B cell (primary cell): Measurements from ENCODE around the gene NPRL2. TPM values are rescaled to one million over a fixed set of nuclear protein-coding genes. Genes with fewer than 3 reads are reported as not detected.

Experiments
- ATAC-seq: fragments of 200-7000 bp; cut with Tn5 transposase; one replicate; pipeline ENCODE4 v1.10.0; 2021; ENCODE audit warnings: low read depth, mild to moderate bottlenecking, moderate number of reproducible peaks, moderate library complexity
- CTCF ChIA-PET: fragments of 350-600 bp; sonication (Branson Sonifier 250); formaldehyde crosslinking; loops from one replicate; lab custom pipeline; 2021; ENCODE audit warnings: antibody characterized with exemption, inconsistent platforms; lab: Charles Lee
- POLR2A ChIA-PET: fragments of 350-600 bp; sonication (Branson Sonifier 250); formaldehyde crosslinking; loops from one replicate; lab custom pipeline; 2021; ENCODE audit warnings: antibody characterized with exemption; lab: Charles Lee
- DNase-seq: peaks from one replicate; pipeline ENCODE4 v3.0.0; 2013
- H2AFZ ChIP-seq: 2 replicates; pipeline ENCODE4 v1.6.1; 2012; ENCODE audit warnings: mild to moderate bottlenecking, low read depth, low read length; ENCODE audit not compliant: insufficient read depth, poor library complexity, severe bottlenecking
- H3K27ac ChIP-seq, 2 donors: 1 replicate in 1 of 2; 2 replicates in 1 of 2; pipeline ENCODE4 v1.5.1; 2012 to 2013; ENCODE audit warnings: low read length in 2 of 2, mild to moderate bottlenecking in 2 of 2, moderate library complexity in 1 of 2
- H3K27me3 ChIP-seq, 4 experiments: fragments of 200-600 bp in 1 of 4; sonication (generic) in 1 of 4; replicated peaks in 1 of 4; 1 replicate in 2 of 4; 2 replicates in 2 of 4; pipeline versions ENCODE4 v1.6.1 to v1.7.0; 2013 to 2016; ENCODE audit warnings: low read length in 3 of 4, mild to moderate bottlenecking in 2 of 4, mixed read lengths in 1 of 4, moderate library complexity in 1 of 4; ENCODE audit not compliant: insufficient read depth in 4 of 4, control insufficient read depth in 3 of 4; ENCODE audit errors: control extremely low read depth in 1 of 4
- H3K36me3 ChIP-seq, 2 experiments: replicated peaks in 1 of 2; 1 replicate in 1 of 2; 2 replicates in 1 of 2; pipeline versions ENCODE4 v1.6.1 to v1.7.1; 2013; ENCODE audit warnings: low read length in 1 of 2; ENCODE audit not compliant: insufficient read depth in 2 of 2, control insufficient read depth in 1 of 2; ENCODE audit errors: control extremely low read depth in 1 of 2, extremely low read depth in 1 of 2
- H3K4me1 ChIP-seq, 2 donors: fragments of 200-600 bp in 1 of 2; sonication (generic) in 1 of 2; 1 replicate in 1 of 2; 2 replicates in 1 of 2; pipeline versions ENCODE4 v1.5.1 to v1.6.1; 2013 to 2017; ENCODE audit warnings: low read length in 2 of 2; ENCODE audit not compliant: control insufficient read depth in 2 of 2, insufficient read depth in 2 of 2
- H3K4me2 ChIP-seq: replicated peaks from 2 replicates; pipeline ENCODE3; 2012; ENCODE audit warnings: mild to moderate bottlenecking, low read depth, low read length; ENCODE audit not compliant: poor library complexity, severe bottlenecking
- H3K4me3 ChIP-seq, 5 experiments: fragments of 200-600 bp in 1 of 5; sonication (generic) in 1 of 5; 1 replicate in 3 of 5; 2 replicates in 2 of 5; pipeline versions ENCODE4 v1.5.1 to v1.7.0; 2011 to 2016; ENCODE audit warnings: low read length in 4 of 5, mild to moderate bottlenecking in 4 of 5, low read depth in 2 of 5, control low read depth in 1 of 5, moderate library complexity in 1 of 5; ENCODE audit not compliant: insufficient read depth in 1 of 5; ENCODE audit errors: control extremely low read depth in 1 of 5, extremely low read depth in 1 of 5
- H3K79me2 ChIP-seq: fragments of 200-600 bp; sonication (generic); one replicate; pipeline ENCODE4 v1.6.0; 2016; ENCODE audit warnings: low read length; ENCODE audit not compliant: control insufficient read depth, insufficient read depth
- H3K9ac ChIP-seq: fragments of 200-600 bp; sonication (generic); 2 replicates; pipeline ENCODE4 v1.6.1; 2017; ENCODE audit warnings: mild to moderate bottlenecking, low read length, moderate library complexity
- H3K9me3 ChIP-seq, 3 donors: one replicate each; pipeline versions ENCODE4 v1.6.1 to v1.7.1; 2013; ENCODE audit warnings: low read length in 2 of 3; ENCODE audit not compliant: control insufficient read depth in 2 of 3, insufficient read depth in 1 of 3; ENCODE audit errors: control extremely low read depth in 1 of 3
- H4K20me1 ChIP-seq: 2 replicates; pipeline ENCODE4 v1.6.0; 2012; ENCODE audit warnings: mild to moderate bottlenecking, low read length; ENCODE audit not compliant: insufficient read depth, control insufficient read depth, poor library complexity, severe bottlenecking
- H3K27ac Mint-ChIP-seq: one replicate; pipeline ENCODE4 v1.8.0; 2021; ENCODE audit warnings: mixed read lengths
- H3K27me3 Mint-ChIP-seq: one replicate; pipeline ENCODE4 v1.8.0; 2021; ENCODE audit warnings: mixed read lengths
- H3K4me1 Mint-ChIP-seq: one replicate; pipeline ENCODE4 v1.8.0; 2021; ENCODE audit warnings: mixed read lengths
- H3K4me3 Mint-ChIP-seq: one replicate; pipeline ENCODE4 v1.8.0; 2021; ENCODE audit warnings: mixed read lengths
- H3K9me3 Mint-ChIP-seq: one replicate; pipeline ENCODE4 v1.8.0; 2022; ENCODE audit warnings: mixed read lengths; ENCODE audit not compliant: insufficient read depth
- CTCF ChIP-seq: fragments of 200-600 bp; IDR thresholded peaks from one replicate; pipeline ENCODE4 v1.8.0; 2022; ENCODE audit warnings: antibody characterized with exemption, mild to moderate bottlenecking
- EZH2 ChIP-seq: IDR thresholded peaks from 2 replicates; pipeline ENCODE4 v1.6.1; 2012; ENCODE audit warnings: borderline replicate concordance, low read depth, mild to moderate bottlenecking, moderate library complexity, low read length; ENCODE audit not compliant: insufficient read depth, poor library complexity, severe bottlenecking
- WGBS: methylation state at CpG from one replicate; pipeline ENCODE4 v1.1.5; 2013; ENCODE audit warnings: missing lambda C conversion rate; ENCODE audit not compliant: insufficient coverage; 5-methylcytosine and 5-hydroxymethylcytosine counted together
- intact Hi-C: fragments of 100-400 bp; cut with micrococcal nuclease; formaldehyde crosslinking; loops from one replicate; pipeline ENCODE4 v1.10.0; 2022
- polyA plus RNA-seq: library from polyadenylated mRNA; depleted of rRNA; stranded (reverse); fragments of >200 nt; gene quantifications from 2 replicates; pipeline ENCODE4 v1.2.3, GENCODE V29; 2012
- total RNA-seq, 2 donors: library from RNA; stranded (reverse); fragments of 120-200 nt in 1 of 2; gene quantifications; 1 replicate in 1 of 2; 2 replicates in 1 of 2; pipeline versions ENCODE4 v1.2.3 to v1.2.4, GENCODE V29; 2013 to 2022

NPRL2 gene
- total and polyA plus RNA-seq, 2 donors (not counting 1 experiment from before 2014, with no cell fraction given), result 31.3 to 64.6 TPM

- H3K9me3 ChIP-seq, result no peaks in the 10 kb centered on the region
- no peak overlapping the region for H3K4me3 ChIP-seq
- no peak overlapping the region for H2AFZ ChIP-seq
- no peaks in the 10 kb centered on the region for H3K27me3 ChIP-seq
- DNase-seq (no peak), ATAC-seq (no peak)
- H3K27ac ChIP-seq, result no peak overlapping the region
- 99% methylated on average over 17 of the region's 19 CpGs for WGBS
- POLR2A ChIA-PET, result interaction anchor here (0.7 kb wide), 1 partner anchor 12 kb away, joined by 4 read pairs; no protein-coding TSS in a partner anchor
- peaks cover 0 to 53% of the 10 kb centered on the region in 2 experiments for H3K36me3 ChIP-seq
- H3K4me1 ChIP-seq, result peaks cover 23 to 47% of the 10 kb centered on the region in 2 donors
- intact Hi-C loops, result no loop called here
- peaks cover 35% of the 10 kb centered on the region for H3K4me1 Mint-ChIP-seq
- H3K79me2 ChIP-seq, result peaks cover 68% of the 10 kb centered on the region
- peaks cover 54% of the 10 kb centered on the region for H4K20me1 ChIP-seq
- H3K4me2 ChIP-seq, result no peak overlapping the region
- TF ChIP-seq EZH2, result no peak
- TF ChIP-seq CTCF, result no peak
- no peaks in the 10 kb centered on the region for H3K9me3 Mint-ChIP-seq
- H3K9ac ChIP-seq, result no peak overlapping the region
- no peaks in the 10 kb centered on the region for H3K27me3 Mint-ChIP-seq
- no peak overlapping the region for H3K4me3 Mint-ChIP-seq
- CTCF ChIA-PET, result interaction anchor here (0.7 to 1.4 kb wide), 2 partner anchors 15 to 19 kb away, joined by 3 read pairs; partner anchors contain the start of genes CYB561D2 and NPRL2
- H3K27ac Mint-ChIP-seq, result no peak overlapping the region
Measured at GRCh38 chr3:50331364-50331907, 19.1 kb downstream of the NPRL2 start.

GRCh38 chr3:50330330-50330729 lies 20.2 kb downstream of the NPRL2 start:
- no peak overlapping the region for H3K9ac ChIP-seq
- H3K4me3 ChIP-seq, result no peak overlapping the region
- peaks cover 14 to 36% of the 10 kb centered on the region in 2 donors for H3K4me1 ChIP-seq
- ATAC-seq (no peak), DNase-seq (no peak)
- no peaks in the 10 kb centered on the region for H3K27me3 Mint-ChIP-seq
- peaks cover 0 to 57% of the 10 kb centered on the region in 2 experiments for H3K36me3 ChIP-seq
- POLR2A ChIA-PET, result interaction anchor here (0.7 to 2.9 kb wide), 2 partner anchors 10 to 1170 kb away, joined by 6 to 9 read pairs; partner anchors contain the start of gene RASSF1
- no peak overlapping the region for H3K4me2 ChIP-seq
- peak overlapping the region; percentile 26 for H3K27ac Mint-ChIP-seq
- CTCF ChIA-PET, result no interaction called here
- H3K9me3 ChIP-seq, result no peaks in the 10 kb centered on the region
- peaks cover 30% of the 10 kb centered on the region for H3K4me1 Mint-ChIP-seq
- intact Hi-C loops, result no loop called here
- no peaks in the 10 kb centered on the region for H3K9me3 Mint-ChIP-seq
- WGBS, result 94% methylated on average over 10 of the region's 10 CpGs
- H3K79me2 ChIP-seq, result peaks cover 63% of the 10 kb centered on the region
- no peak overlapping the region for H3K27ac ChIP-seq
- no peaks in the 10 kb centered on the region for H3K27me3 ChIP-seq
- peaks cover 48% of the 10 kb centered on the region for H4K20me1 ChIP-seq
- H2AFZ ChIP-seq, result no peak overlapping the region
- no peak overlapping the region for H3K4me3 Mint-ChIP-seq
- TF ChIP-seq EZH2, result no peak
- TF ChIP-seq CTCF, result no peak
